ENCODE measurements around the gene TMEM44.

Gene TMEM44, protein sequence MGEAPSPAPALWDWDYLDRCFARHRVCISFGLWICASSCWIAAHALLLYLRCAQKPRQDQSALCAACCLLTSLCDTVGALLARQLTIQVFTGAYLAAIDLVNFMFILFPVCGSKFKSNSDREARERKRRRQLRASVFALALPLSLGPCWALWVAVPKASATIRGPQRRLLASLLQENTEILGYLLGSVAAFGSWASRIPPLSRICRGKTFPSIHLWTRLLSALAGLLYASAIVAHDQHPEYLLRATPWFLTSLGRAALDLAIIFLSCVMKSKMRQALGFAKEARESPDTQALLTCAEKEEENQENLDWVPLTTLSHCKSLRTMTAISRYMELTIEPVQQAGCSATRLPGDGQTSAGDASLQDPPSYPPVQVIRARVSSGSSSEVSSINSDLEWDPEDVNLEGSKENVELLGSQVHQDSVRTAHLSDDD

DNA sequence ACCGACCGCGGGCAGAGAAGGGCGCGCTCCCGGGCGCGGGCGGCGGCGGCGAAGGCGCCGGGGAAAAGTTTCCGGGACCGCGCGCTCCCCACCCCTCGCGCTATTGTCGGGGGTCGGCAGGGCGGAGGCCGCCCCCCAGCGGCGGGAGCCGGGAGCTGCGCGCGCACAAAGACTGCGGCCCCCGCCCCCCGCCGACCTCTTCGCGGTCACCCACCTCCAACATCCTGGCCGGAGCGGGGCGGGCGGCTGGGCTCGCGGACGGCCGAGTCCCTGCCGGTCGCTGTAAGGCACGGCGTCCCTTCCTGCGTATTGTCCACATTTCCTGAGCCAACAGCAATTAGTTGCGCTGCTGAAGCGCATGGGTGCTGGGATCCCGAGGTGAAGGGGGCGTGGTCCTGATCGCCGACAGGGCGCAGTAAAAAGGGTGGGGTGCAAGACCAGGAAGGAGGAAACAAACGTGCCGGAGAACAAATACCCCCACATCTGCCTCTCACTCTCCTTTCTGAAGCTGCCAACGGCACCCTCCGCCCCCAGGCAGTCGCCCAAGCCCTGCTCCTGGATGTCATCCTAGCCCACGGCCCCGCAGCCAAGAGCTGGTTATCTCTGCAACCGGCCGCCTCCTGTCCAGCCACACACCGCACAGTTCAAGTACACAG is at the start of gene TMEM44:
Gene TMEM44, minus strand, starts transcription at position 71 of the 656 bp plus-strand sequence. CDS start 204 bp downstream, outside the sequence.
- DNase-seq = peak; percentile 63

GRCh38 chr3:194682694-194683310 is 49.6 kb upstream of the TMEM44 start:
- DNase-seq = peak; percentile 79

GRCh38 chr3:194682189-194682693 is 49.0 kb upstream of the TMEM44 start:
- DNase-seq = no peak

DNA sequence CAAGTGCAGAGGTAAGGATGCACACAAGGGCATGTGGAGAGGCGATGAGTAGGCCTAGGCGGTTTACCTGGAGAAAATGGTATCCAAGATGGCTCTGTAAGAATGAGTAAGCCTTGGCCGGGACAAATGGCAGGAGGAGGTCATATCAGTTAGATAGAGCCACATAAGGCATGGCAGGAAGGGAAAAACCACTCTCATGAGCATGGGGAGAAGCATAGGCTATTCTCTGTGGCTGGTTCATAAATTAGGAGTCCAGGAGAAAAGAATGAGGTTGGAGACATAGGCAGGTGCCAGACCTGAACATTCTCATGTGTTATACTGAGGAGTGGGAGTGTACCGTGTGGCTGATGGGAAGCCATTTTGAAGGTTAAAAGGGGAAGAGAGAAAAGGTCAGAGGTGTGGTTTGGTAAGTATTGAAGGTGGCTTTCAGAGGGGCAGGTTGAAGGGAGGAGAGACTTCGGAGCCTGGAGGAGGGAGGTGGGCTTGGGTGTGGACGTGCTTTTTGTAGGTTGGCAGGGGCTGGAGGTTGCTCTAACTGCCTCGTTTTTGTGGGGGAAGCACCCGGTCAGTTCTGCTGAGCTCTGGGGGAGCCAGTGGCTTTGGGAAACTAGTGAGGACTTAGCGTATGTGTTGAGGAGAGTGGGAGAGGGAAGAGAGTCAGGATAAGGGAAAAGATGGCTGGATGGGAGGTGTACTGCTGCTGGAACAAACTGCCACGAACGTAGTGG is 47.8 kb upstream of the TMEM44 start:
- DNase-seq = no peak

- DNase-seq = no peak
Measured at GRCh38 chr3:194676471-194676870, 43.3 kb upstream of the TMEM44 start.

DNA sequence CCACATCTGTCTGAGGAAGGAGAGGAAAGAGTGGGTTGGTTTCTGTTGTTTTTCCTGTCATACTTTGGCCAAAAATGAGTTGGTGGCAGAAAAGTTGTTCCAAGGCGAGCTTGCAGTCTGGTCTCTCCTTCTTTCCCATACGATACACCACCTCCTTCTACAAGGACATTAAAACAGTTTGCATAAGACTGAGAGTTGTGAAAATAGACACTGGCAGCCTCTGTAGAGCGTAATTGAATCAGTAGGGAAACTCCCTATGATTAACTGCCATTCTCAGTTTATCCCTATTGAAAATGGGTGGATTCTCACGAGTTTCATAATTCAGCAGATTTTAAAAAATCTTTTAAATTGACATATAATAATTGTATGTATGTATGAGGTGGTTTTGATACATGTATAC is 42.5 kb upstream of the TMEM44 start:
- DNase-seq = no peak

- DNase-seq = no peak
Measured at GRCh38 chr3:194675081-194675640, 41.9 kb upstream of the TMEM44 start.

DNA sequence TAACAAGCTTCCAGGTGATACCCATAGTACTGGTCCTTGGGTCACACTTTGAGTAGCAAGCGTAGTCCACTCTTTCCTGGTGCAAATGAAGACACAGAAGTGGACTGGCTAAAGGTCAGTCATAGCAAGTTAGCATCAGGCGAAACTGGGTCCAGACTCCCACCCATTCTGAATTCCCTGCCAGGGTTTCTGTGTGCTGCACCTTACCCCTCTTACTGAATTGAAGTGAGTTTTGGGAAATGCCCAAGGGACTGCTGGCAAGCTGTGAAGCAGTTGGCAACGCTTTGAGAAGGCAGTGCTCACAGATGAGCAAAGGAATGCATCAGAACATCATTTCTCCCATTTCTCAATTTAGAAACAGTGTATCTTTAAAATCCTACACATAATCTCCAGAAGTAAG is 40.5 kb upstream of the TMEM44 start:
- no peak for DNase-seq

- no peak for DNase-seq
Measured at GRCh38 chr3:194672876-194673275, 39.7 kb upstream of the TMEM44 start.

DNA sequence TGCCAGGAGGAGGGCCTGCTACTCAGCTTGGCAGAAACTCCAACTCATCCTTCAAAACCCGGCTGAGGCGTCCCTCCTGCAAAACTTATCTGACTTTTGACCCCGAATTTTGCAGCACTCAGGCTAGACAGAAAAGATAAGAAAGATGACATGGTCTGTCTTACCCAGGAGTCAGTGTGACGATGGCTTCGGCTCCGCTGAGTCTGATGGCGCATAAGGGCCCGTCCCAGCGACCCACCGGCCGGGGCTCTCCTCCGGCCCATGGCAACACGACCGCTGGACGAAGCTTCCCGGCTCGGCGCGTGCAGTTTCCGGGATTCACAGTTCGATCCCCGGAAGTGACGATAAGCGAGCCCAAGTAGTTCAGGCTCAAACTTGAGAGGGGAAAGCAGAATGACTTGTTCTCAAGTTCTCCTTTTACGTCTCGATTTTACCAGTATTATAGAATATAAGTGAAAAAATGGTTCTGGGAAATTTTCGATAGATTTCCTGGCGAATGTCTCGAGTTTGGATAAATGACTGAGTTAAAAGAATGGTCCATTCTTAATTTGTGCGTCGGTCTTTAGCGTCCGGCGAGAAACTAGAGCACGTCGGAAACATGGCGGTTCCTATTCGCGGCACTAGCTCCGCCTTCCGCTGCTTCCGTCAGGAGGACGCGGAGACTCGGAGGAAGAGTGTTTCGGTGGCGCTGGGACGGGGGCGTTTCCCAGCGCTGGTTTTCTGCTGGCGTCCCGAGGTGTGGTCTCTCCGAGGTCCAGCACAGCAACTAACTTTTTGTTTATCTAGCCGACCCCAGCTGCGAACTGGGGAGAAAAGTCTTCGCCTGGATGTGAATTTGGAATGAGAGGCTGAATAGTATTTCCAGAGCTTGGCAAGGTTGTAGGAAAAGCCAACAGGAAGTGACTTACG is 38.9 kb upstream of the TMEM44 start, which contains the start of gene LSG1:
Gene LSG1, minus strand, starts transcription at position 292 of the 909 bp plus-strand sequence. Its CDS starts 29 bp downstream, at position 263.
- DNase-seq = peak; percentile 95

GRCh38 chr3:194671511-194671899 is 38.3 kb upstream of the TMEM44 start:
- peak; percentile 66 for DNase-seq

DNA sequence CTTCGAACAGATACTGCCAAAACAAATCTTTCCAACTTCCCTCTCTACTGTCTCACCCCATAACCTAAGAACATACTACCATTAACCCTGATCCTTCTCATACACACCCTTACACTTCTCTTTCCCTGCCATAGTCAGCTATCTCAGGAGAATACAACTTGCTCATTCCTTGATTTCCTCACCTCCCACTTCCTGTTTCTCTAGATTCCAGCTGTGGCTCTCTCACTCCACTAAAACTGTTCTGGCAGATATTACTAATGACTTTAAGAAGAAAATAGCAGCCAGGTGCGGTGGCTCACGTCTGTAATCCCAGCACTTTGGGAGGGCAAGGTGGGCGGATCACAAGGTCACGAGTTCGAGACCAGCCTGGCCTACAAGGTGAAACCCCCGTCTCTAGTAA is 34.1 kb upstream of the TMEM44 start:
- no peak for DNase-seq

- DNase-seq = no peak
Measured at GRCh38 chr3:194664857-194665256, 31.6 kb upstream of the TMEM44 start.

GRCh38 chr3:194661946-194662345 is 28.7 kb upstream of the TMEM44 start:
- DNase-seq = no peak

DNA sequence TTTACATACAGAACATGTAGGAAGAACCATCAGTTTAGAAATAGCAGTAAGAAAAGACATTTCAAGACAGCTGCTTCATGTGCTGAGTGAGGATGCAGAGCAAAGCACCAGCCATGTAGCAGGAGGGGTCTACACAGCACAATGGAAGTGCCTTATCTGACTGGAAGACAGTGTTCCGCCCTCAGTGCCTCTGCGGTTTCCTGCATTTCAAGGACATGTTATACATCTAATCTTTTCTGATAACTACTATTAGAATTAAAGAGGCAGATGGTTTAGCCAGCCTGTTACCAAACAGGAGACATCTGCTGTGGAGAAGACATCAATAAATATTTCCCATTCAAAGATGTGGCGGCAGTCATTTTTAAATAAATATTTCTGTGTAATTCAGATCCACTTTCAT is 28.2 kb upstream of the TMEM44 start:
- no peak for DNase-seq

GRCh38 chr3:194659778-194660177 is 26.6 kb upstream of the TMEM44 start:
- DNase-seq = no peak

- no peak for DNase-seq
Measured at GRCh38 chr3:194658477-194659242, 25.4 kb upstream of the TMEM44 start.

- DNase-seq = no peak
Measured at GRCh38 chr3:194657439-194657838, 24.2 kb upstream of the TMEM44 start.

DNA sequence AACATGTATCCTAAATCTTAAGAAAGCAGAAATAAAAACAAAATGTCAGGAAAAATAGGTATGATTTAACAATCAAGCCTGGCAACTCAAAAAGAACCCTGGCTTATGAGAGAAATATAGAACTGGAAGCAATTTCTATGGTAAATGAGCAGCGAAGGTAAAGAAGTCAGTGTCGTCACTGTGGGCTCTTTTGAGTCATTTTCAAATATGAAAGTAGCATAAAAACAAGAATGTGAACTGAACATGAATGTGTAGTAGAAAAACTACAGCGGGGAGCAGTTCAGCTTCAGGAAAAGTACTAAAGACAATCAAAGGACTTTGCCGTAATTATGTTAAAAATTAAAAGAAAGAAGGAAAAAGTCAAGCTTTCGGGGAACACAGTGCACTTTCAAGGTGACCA is 21.2 kb upstream of the TMEM44 start:
- DNase-seq = no peak

DNA sequence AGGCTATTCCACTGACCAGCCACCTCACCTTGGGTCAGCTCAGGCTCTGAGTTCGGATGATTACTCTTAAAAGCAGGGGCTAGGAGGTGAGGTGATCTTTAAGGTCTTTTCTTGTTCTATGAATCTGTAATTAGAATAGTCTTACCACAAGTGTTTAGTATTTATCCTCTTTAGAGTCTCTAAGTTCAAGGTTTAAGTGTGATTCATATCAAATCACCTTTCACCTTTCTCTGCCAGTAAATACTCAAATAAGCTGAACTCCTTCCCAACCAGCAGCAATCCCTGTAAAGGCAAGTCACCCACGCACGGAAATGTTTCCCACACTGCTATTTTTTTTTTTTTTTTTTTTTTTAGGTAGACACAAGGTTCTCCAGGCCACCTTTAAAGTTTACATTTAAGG is 14.5 kb upstream of the TMEM44 start:
- no peak for DNase-seq

- no peak for DNase-seq
Measured at GRCh38 chr3:194642769-194643168, 9.6 kb upstream of the TMEM44 start.
